Measurements from ENCODE around the gene GRIK5. TPM values are rescaled to one million over a fixed set of nuclear protein-coding genes. Genes with fewer than 3 reads are reported as not detected.

The GRIK5 gene
- total and polyA plus RNA-seq, 4 donors = 0.09 to 0.42 (median 0.17) TPM; not detected in 1

DNA sequence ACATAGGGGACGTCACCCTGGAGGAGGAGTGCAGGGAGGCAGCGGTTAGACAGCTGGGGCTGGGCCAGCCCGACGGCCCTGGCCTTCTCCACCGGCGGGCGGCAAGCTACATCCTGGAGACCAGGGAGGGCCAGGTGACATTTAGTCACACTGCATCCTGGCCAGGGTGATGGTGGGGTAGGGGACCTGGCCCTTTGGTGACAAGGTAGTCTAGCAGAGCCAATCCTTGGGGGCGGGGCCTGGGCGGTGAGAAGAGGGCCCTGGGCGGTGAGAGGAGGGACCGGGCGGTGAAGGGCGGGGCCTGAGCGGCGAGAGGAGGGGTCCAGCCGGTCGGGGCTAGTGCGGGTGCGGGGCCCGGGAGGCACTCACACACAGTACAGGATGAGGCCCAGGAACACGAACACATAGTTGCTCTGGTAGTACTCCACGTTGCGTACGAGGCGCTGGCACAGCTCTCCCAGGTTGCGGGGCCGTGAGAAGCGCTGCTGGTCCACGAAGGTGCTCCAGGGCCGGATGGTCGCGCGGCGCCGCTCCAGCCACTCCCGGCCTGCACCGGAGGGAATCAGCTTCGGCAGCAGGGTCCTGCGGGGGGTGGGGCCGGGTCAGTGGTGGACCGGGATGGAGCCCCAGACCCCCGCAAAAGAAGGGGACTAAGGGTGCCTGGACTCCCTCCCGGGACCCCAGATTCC is 111.5 kb downstream of the GRIK5 start:
- DNase-seq (ENCODE audit: low spot score) = peak; percentile 83
- TF ChIP-seq, protein P1, sequence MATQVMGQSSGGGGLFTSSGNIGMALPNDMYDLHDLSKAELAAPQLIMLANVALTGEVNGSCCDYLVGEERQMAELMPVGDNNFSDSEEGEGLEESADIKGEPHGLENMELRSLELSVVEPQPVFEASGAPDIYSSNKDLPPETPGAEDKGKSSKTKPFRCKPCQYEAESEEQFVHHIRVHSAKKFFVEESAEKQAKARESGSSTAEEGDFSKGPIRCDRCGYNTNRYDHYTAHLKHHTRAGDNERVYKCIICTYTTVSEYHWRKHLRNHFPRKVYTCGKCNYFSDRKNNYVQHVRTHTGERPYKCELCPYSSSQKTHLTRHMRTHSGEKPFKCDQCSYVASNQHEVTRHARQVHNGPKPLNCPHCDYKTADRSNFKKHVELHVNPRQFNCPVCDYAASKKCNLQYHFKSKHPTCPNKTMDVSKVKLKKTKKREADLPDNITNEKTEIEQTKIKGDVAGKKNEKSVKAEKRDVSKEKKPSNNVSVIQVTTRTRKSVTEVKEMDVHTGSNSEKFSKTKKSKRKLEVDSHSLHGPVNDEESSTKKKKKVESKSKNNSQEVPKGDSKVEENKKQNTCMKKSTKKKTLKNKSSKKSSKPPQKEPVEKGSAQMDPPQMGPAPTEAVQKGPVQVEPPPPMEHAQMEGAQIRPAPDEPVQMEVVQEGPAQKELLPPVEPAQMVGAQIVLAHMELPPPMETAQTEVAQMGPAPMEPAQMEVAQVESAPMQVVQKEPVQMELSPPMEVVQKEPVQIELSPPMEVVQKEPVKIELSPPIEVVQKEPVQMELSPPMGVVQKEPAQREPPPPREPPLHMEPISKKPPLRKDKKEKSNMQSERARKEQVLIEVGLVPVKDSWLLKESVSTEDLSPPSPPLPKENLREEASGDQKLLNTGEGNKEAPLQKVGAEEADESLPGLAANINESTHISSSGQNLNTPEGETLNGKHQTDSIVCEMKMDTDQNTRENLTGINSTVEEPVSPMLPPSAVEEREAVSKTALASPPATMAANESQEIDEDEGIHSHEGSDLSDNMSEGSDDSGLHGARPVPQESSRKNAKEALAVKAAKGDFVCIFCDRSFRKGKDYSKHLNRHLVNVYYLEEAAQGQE (IDR thresholded peaks at IDR 0.05) = peak; percentile 36
- TF ChIP-seq, protein P2, sequence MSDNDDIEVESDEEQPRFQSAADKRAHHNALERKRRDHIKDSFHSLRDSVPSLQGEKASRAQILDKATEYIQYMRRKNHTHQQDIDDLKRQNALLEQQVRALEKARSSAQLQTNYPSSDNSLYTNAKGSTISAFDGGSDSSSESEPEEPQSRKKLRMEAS (IDR thresholded peaks at IDR 0.05) = no peak
- peak; percentile 2 for TF ChIP-seq YY1 (IDR thresholded peaks at IDR 0.05)
- Histone ChIP-seq H3K27ac (ENCODE audit: low read depth in 1 of 2, low read length in 2 of 2) (peak overlapping the region; percentile 80), H3K27me3 (ENCODE audit: control insufficient read depth in 4 of 4, insufficient read depth in 4 of 4, low read length in 3 of 4) (no peaks in the 10 kb centered on the region), H3K4me3 (ENCODE audit: low read depth in 1 of 3, low read length in 3 of 3) (peak overlapping the region; percentile 62 to 86 (median 86)), H3K36me3 (ENCODE audit: control insufficient read depth in 4 of 4, insufficient read depth in 3 of 4, low read depth in 1 of 4, low read length in 3 of 4) (peaks cover 0 to 6% (median 2%) of the 10 kb centered on the region in 4 donors), H3K9me3 (ENCODE audit: control insufficient read depth in 4 of 4, low read length in 3 of 4) (no peaks in the 10 kb centered on the region), H3K4me1 (ENCODE audit: control insufficient read depth in 4 of 4, insufficient read depth in 4 of 4, low read length in 3 of 4) (peaks cover 0 to 14% (median 8%) of the 10 kb centered on the region in 4 donors), H3K9ac (ENCODE audit: low read depth in 1 of 2, low read length in 2 of 2) (peak overlapping the region; percentile 10 to 30)
- under 1% methylated on average over 43 of the region's 43 CpGs for WGBS

DNA sequence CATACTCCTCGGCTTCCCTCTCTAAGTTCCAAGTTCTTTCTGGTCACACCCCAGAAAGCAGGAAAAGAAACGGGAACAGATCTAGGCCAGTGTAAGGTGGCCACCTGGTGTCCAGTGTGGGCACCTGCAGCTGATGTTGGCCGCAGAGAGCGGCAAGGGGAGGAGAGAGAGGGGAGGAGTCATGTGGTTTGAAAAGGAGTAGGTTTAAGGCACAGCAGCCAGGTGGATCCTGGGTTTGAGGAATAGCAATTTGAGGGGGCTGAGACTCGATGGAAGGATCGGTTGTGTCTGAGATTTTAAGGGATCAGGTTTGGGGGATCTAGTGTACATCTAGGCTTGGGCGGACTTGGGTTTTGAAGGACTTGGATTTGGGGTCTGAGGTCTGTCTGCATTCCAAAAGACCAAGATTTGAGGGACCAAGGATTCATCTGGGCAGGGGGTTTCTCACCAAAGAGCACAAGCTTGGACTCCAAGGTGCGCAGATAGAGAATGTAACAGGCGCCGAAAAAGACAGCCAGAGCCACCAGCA is 112.1 kb downstream of the GRIK5 start:
- H3K27ac ChIP-seq (ENCODE audit: low read depth in 1 of 2, low read length in 2 of 2) = peak overlapping the region; percentile 80
- peaks cover 0 to 6% (median 2%) of the 10 kb centered on the region in 4 donors for H3K36me3 ChIP-seq (ENCODE audit: control insufficient read depth in 4 of 4, insufficient read depth in 3 of 4, low read depth in 1 of 4, low read length in 3 of 4)
- WGBS = 15% methylated on average over 10 of the region's 10 CpGs
- H3K9me3 ChIP-seq (ENCODE audit: control insufficient read depth in 4 of 4, low read length in 3 of 4) = no peaks in the 10 kb centered on the region
- H3K27me3 ChIP-seq (ENCODE audit: control insufficient read depth in 4 of 4, insufficient read depth in 4 of 4, low read length in 3 of 4) = no peaks in the 10 kb centered on the region
- DNase-seq (ENCODE audit: low spot score) = peak; percentile 60
- peak overlapping the region in 2 of 3 donors; percentile 86 for H3K4me3 ChIP-seq (ENCODE audit: low read depth in 1 of 3, low read length in 3 of 3)
- TF ChIP-seq YY1 (IDR thresholded peaks at IDR 0.05) (peak; percentile 7), FOXA2 (IDR thresholded peaks at IDR 0.05) (no peak), RAD21 (IDR thresholded peaks at IDR 0.05) (peak; percentile 85 to 91)
- TF ChIP-seq, protein P3, sequence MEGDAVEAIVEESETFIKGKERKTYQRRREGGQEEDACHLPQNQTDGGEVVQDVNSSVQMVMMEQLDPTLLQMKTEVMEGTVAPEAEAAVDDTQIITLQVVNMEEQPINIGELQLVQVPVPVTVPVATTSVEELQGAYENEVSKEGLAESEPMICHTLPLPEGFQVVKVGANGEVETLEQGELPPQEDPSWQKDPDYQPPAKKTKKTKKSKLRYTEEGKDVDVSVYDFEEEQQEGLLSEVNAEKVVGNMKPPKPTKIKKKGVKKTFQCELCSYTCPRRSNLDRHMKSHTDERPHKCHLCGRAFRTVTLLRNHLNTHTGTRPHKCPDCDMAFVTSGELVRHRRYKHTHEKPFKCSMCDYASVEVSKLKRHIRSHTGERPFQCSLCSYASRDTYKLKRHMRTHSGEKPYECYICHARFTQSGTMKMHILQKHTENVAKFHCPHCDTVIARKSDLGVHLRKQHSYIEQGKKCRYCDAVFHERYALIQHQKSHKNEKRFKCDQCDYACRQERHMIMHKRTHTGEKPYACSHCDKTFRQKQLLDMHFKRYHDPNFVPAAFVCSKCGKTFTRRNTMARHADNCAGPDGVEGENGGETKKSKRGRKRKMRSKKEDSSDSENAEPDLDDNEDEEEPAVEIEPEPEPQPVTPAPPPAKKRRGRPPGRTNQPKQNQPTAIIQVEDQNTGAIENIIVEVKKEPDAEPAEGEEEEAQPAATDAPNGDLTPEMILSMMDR (IDR thresholded peaks at IDR 0.05; ENCODE audit: low read depth, low read length, missing input control) = peak; percentile 79
- H3K9ac ChIP-seq (ENCODE audit: low read depth in 1 of 2, low read length in 2 of 2) = no peak overlapping the region
- H3K4me1 ChIP-seq (ENCODE audit: control insufficient read depth in 4 of 4, insufficient read depth in 4 of 4, low read length in 3 of 4) = peaks cover 0 to 14% (median 8%) of the 10 kb centered on the region in 4 donors

DNA sequence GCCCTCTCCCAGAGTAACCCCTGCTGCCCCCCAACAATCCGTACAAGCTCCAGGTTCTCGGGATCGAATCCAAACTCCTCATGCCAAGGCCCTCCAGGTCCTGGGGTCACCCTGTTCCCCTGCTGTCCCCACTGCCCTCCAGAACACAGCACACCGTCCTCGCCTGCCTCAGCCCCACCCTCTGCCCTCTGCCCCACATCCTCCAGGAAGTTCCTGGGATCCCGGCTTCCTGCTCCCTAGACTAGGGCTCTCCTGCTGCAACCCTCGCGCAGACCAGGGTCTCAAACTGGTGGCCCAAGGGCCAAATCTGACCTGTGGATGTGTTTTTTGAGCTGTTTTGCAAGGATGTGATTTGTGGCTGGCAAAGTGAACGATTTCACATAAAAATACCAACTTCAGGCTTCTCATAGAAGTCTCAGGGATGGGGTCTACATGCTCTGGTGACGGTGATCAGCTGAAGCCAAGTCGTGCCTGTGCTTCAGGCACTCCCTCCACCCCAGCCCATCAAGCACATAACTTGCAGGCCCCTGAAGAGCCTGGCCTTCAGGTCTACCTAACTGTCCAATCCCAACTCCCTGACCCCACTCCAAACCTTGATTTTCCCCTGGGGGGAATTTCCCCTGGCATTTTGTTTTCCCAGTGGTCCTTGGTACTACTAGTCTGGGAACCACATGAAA is 112.7 kb downstream of the GRIK5 start:
- no peak overlapping the region for H3K4me3 ChIP-seq (ENCODE audit: low read depth in 1 of 3, low read length in 3 of 3)
- H3K27me3 ChIP-seq (ENCODE audit: control insufficient read depth in 4 of 4, insufficient read depth in 4 of 4, low read length in 3 of 4) = no peaks in the 10 kb centered on the region
- peaks cover 0 to 6% (median 2%) of the 10 kb centered on the region in 4 donors for H3K36me3 ChIP-seq (ENCODE audit: control insufficient read depth in 4 of 4, insufficient read depth in 3 of 4, low read depth in 1 of 4, low read length in 3 of 4)
- no peak overlapping the region for H3K27ac ChIP-seq (ENCODE audit: low read depth in 1 of 2, low read length in 2 of 2)
- 72% methylated on average over 11 of the region's 11 CpGs for WGBS
- no peak overlapping the region for H3K9ac ChIP-seq (ENCODE audit: low read depth in 1 of 2, low read length in 2 of 2)
- DNase-seq (ENCODE audit: low spot score) = no peak
- H3K9me3 ChIP-seq (ENCODE audit: control insufficient read depth in 4 of 4, low read length in 3 of 4) = no peaks in the 10 kb centered on the region
- peaks cover 0 to 14% (median 8%) of the 10 kb centered on the region in 4 donors for H3K4me1 ChIP-seq (ENCODE audit: control insufficient read depth in 4 of 4, insufficient read depth in 4 of 4, low read length in 3 of 4)
- no peak for TF ChIP-seq FOXA2 (IDR thresholded peaks at IDR 0.05)
- TF ChIP-seq HNF4G (IDR thresholded peaks at IDR 0.05) = no peak
- TF ChIP-seq, protein P4, sequence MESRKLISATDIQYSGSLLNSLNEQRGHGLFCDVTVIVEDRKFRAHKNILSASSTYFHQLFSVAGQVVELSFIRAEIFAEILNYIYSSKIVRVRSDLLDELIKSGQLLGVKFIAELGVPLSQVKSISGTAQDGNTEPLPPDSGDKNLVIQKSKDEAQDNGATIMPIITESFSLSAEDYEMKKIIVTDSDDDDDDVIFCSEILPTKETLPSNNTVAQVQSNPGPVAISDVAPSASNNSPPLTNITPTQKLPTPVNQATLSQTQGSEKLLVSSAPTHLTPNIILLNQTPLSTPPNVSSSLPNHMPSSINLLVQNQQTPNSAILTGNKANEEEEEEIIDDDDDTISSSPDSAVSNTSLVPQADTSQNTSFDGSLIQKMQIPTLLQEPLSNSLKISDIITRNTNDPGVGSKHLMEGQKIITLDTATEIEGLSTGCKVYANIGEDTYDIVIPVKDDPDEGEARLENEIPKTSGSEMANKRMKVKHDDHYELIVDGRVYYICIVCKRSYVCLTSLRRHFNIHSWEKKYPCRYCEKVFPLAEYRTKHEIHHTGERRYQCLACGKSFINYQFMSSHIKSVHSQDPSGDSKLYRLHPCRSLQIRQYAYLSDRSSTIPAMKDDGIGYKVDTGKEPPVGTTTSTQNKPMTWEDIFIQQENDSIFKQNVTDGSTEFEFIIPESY (IDR thresholded peaks at IDR 0.05) = no peak

Measured in liver (tissue), 9 donors.